Measurements from ENCODE around the gene PRPSAP2. TPM values are rescaled to one million over a fixed set of nuclear protein-coding genes. Genes with fewer than 3 reads are reported as not detected.
"Not testable (repeated sequence)": the region's sequence is repeated elsewhere in the genome, so short reads cannot be mapped to it uniquely, and the experiment has no call there.

PRPSAP2 gene
- total RNA-seq (2021; fragmentation: NEBNext Ultra II Directional; extraction: Animal tissue kit (Norgen Biotek cat#: 25700)): 10 to 100 TPM; 20.4 to 27.2 (median 23.1) TPM
- long read RNA-seq, transcript PRPSAP2-201 (12 exons, 1,910 nt): major isoform, 10 of 42 reads
- long read RNA-seq, partial matches to known transcripts: 5 of 42 reads
- long read RNA-seq, other reads (novel, unspliced or antisense): 26 of 42 reads

GRCh38 chr17:18857864-18858566 is at the start of gene PRPSAP2:
PRPSAP2 (plus strand) TSS chr17:18858131; CDS start chr17:18865834, 7,703 bp downstream.
- peaks cover 8% of the 10 kb centered on the region; the same call in 1 of the 2 replicates for H3K36me3 Mint-ChIP-seq (ENCODE audit: low read depth)

GRCh38 chr17:18815924-18816323 is 42.0 kb upstream of the PRPSAP2 start:
- not testable (repeated sequence) for H3K4me1 Mint-ChIP-seq (ENCODE audit: low read depth); H3K36me3 Mint-ChIP-seq (ENCODE audit: low read depth); H3K9me3 Mint-ChIP-seq; H3K4me3 Mint-ChIP-seq; H3K27ac Mint-ChIP-seq; DNase-seq; H3K27me3 Mint-ChIP-seq (ENCODE audit: insufficient read depth)

More at GRCh38 chr17:18857864-18858566, at the start of gene PRPSAP2:
- Mint-ChIP-seq H3K27me3 (ENCODE audit: insufficient read depth) (no peaks in the 10 kb centered on the region; the same call in 1 of the 2 replicates), H3K4me3 (peak within 1 kb of the TSS; percentile 93), H3K9me3 (no peaks in the 10 kb centered on the region), H3K4me1 (ENCODE audit: low read depth) (peaks cover 39% of the 10 kb centered on the region), H3K27ac (peak within 1 kb of the TSS; percentile 73)
- DNase-seq: peak; percentile 89
- TF ChIP-seq CTCF (IDR thresholded peaks at IDR 0.05): no peak

- peak; percentile 78 for DNase-seq
- not testable (repeated sequence) for H3K27me3 Mint-ChIP-seq (ENCODE audit: insufficient read depth); H3K4me3 Mint-ChIP-seq; H3K36me3 Mint-ChIP-seq (ENCODE audit: low read depth); H3K9me3 Mint-ChIP-seq; H3K4me1 Mint-ChIP-seq (ENCODE audit: low read depth); H3K27ac Mint-ChIP-seq
- TF ChIP-seq CTCF (IDR thresholded peaks at IDR 0.05): peak; percentile 81
Observed at GRCh38 chr17:18816489-18817371, 41.2 kb upstream of the PRPSAP2 start.

GRCh38 chr17:18821430-18821829 is 36.5 kb upstream of the PRPSAP2 start:
- H3K27ac Mint-ChIP-seq; H3K9me3 Mint-ChIP-seq; DNase-seq; H3K27me3 Mint-ChIP-seq (ENCODE audit: insufficient read depth); H3K36me3 Mint-ChIP-seq (ENCODE audit: low read depth); H3K4me3 Mint-ChIP-seq: not testable (repeated sequence)
- peaks cover 14% of the 10 kb centered on the region for H3K4me1 Mint-ChIP-seq (ENCODE audit: low read depth)

- not testable (repeated sequence) for H3K4me1 Mint-ChIP-seq (ENCODE audit: low read depth); H3K36me3 Mint-ChIP-seq (ENCODE audit: low read depth); H3K27ac Mint-ChIP-seq; H3K4me3 Mint-ChIP-seq; DNase-seq; H3K27me3 Mint-ChIP-seq (ENCODE audit: insufficient read depth); H3K9me3 Mint-ChIP-seq
Observed at GRCh38 chr17:18827613-18828012, 30.3 kb upstream of the PRPSAP2 start.

- no peak overlapping the region for H3K4me3 Mint-ChIP-seq
- no peaks in the 10 kb centered on the region; the same call in 1 of the 2 replicates for H3K36me3 Mint-ChIP-seq (ENCODE audit: low read depth)
- no peak for DNase-seq
- TF ChIP-seq CTCF (IDR thresholded peaks at IDR 0.05): no peak
- no peaks in the 10 kb centered on the region for H3K9me3 Mint-ChIP-seq
- H3K27ac Mint-ChIP-seq: no peak overlapping the region
- H3K4me1 Mint-ChIP-seq (ENCODE audit: low read depth): peaks cover 11% of the 10 kb centered on the region
- H3K27me3 Mint-ChIP-seq (ENCODE audit: insufficient read depth): peaks cover 1% of the 10 kb centered on the region; the same call in 1 of the 2 replicates
Observed at GRCh38 chr17:18848501-18848900, 9.4 kb upstream of the PRPSAP2 start.
